Measurements from ENCODE around the gene RANBP9. TPM values are rescaled to one million over a fixed set of nuclear protein-coding genes. Genes with fewer than 3 reads are reported as not detected.

RANBP9 gene
- total and polyA plus RNA-seq, 2 experiments from 2014 or later: 12.1 to 31.8 TPM

DNA sequence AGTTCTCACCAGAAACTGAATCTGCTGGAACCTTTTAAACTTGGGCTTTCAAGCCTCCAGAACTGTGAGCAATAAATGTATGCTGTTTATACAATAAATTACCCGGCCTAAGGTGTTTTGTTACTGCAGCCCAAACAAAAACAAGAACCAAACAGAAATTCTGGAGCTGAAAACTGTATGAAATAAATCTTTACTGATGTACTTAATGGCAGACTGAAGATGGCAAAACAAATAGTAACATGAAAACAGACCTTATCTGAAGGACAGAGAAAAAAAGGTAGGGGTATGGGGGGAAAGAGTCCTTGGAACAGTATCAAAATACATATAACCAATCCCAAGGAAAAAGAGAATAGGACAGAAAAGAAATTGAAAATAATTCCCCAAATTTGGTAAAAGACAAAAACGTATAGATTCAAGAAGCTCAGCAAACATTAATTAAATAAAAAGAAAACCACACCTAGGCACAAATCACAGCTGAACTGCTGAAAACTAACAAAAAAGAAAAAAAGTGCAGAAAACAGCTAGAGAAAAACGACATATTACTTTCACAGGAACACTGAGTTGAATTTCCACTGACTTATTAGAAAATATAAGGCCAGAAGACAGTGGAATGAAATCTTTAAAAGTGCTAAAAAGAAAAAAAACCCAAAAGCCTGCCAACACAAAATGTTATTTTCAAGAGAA lies 48.8 kb downstream of the RANBP9 start:
- H3K79me2 ChIP-seq (replicated peaks; ENCODE audit: insufficient read depth): peaks cover 95% of the 10 kb centered on the region
- DNase-seq (ENCODE audit: low spot score): no peak
- no peaks in the 10 kb centered on the region for H3K36me3 ChIP-seq (ENCODE audit: insufficient read depth)
- Mint-ChIP-seq H3K4me3 (no peak overlapping the region), H3K36me3 (ENCODE audit: low read depth) (no peaks in the 10 kb centered on the region), H3K27me3 (ENCODE audit: insufficient read depth, low read depth, poor library complexity) (no peaks in the 10 kb centered on the region), H3K4me1 (peaks cover 33% of the 10 kb centered on the region), H3K9me3 (no peaks in the 10 kb centered on the region), H3K27ac (peak overlapping the region; percentile 88)
- no peak overlapping the region for H3K4me3 ChIP-seq
- H3K4me2 ChIP-seq: no peak overlapping the region; the same call in 1 of the 2 replicates
- H2AFZ ChIP-seq: no peak overlapping the region
- ATAC-seq: no peak
- TF ChIP-seq CREB1 (CRISPR knock-in tag; IDR thresholded peaks at IDR 0.05; ENCODE audit: low read depth) (no peak), ZNF331 (CRISPR knock-in tag; IDR thresholded peaks at IDR 0.05; ENCODE audit: low read depth) (no peak), STAT1 (IDR thresholded peaks at IDR 0.05; ENCODE audit: unreplicated experiment) (no peak), POLR2AphosphoS5 (IDR thresholded peaks at IDR 0.05; ENCODE audit: low read depth) (no peak), EZH2phosphoT487 (IDR thresholded peaks at IDR 0.05; ENCODE audit: unreplicated experiment) (no peak), NANOG (IDR thresholded peaks at IDR 0.05; ENCODE audit: borderline replicate concordance) (no peak), JUNB (IDR thresholded peaks at IDR 0.05; ENCODE audit: unreplicated experiment) (no peak), ZNF114 (CRISPR knock-in tag; IDR thresholded peaks at IDR 0.05) (no peak)
- TF ChIP-seq, protein P1, sequence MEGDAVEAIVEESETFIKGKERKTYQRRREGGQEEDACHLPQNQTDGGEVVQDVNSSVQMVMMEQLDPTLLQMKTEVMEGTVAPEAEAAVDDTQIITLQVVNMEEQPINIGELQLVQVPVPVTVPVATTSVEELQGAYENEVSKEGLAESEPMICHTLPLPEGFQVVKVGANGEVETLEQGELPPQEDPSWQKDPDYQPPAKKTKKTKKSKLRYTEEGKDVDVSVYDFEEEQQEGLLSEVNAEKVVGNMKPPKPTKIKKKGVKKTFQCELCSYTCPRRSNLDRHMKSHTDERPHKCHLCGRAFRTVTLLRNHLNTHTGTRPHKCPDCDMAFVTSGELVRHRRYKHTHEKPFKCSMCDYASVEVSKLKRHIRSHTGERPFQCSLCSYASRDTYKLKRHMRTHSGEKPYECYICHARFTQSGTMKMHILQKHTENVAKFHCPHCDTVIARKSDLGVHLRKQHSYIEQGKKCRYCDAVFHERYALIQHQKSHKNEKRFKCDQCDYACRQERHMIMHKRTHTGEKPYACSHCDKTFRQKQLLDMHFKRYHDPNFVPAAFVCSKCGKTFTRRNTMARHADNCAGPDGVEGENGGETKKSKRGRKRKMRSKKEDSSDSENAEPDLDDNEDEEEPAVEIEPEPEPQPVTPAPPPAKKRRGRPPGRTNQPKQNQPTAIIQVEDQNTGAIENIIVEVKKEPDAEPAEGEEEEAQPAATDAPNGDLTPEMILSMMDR (conservative IDR thresholded peaks at IDR 0.05; ENCODE audit: low read depth in 2 of 2): no peak
- TF ChIP-seq, protein P2, sequence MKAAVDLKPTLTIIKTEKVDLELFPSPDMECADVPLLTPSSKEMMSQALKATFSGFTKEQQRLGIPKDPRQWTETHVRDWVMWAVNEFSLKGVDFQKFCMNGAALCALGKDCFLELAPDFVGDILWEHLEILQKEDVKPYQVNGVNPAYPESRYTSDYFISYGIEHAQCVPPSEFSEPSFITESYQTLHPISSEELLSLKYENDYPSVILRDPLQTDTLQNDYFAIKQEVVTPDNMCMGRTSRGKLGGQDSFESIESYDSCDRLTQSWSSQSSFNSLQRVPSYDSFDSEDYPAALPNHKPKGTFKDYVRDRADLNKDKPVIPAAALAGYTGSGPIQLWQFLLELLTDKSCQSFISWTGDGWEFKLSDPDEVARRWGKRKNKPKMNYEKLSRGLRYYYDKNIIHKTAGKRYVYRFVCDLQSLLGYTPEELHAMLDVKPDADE (IDR thresholded peaks at IDR 0.05): no peak
- TF ChIP-seq, protein P3, sequence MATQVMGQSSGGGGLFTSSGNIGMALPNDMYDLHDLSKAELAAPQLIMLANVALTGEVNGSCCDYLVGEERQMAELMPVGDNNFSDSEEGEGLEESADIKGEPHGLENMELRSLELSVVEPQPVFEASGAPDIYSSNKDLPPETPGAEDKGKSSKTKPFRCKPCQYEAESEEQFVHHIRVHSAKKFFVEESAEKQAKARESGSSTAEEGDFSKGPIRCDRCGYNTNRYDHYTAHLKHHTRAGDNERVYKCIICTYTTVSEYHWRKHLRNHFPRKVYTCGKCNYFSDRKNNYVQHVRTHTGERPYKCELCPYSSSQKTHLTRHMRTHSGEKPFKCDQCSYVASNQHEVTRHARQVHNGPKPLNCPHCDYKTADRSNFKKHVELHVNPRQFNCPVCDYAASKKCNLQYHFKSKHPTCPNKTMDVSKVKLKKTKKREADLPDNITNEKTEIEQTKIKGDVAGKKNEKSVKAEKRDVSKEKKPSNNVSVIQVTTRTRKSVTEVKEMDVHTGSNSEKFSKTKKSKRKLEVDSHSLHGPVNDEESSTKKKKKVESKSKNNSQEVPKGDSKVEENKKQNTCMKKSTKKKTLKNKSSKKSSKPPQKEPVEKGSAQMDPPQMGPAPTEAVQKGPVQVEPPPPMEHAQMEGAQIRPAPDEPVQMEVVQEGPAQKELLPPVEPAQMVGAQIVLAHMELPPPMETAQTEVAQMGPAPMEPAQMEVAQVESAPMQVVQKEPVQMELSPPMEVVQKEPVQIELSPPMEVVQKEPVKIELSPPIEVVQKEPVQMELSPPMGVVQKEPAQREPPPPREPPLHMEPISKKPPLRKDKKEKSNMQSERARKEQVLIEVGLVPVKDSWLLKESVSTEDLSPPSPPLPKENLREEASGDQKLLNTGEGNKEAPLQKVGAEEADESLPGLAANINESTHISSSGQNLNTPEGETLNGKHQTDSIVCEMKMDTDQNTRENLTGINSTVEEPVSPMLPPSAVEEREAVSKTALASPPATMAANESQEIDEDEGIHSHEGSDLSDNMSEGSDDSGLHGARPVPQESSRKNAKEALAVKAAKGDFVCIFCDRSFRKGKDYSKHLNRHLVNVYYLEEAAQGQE (IDR thresholded peaks at IDR 0.05; ENCODE audit: unreplicated experiment): no peak
- TF ChIP-seq, protein P4, sequence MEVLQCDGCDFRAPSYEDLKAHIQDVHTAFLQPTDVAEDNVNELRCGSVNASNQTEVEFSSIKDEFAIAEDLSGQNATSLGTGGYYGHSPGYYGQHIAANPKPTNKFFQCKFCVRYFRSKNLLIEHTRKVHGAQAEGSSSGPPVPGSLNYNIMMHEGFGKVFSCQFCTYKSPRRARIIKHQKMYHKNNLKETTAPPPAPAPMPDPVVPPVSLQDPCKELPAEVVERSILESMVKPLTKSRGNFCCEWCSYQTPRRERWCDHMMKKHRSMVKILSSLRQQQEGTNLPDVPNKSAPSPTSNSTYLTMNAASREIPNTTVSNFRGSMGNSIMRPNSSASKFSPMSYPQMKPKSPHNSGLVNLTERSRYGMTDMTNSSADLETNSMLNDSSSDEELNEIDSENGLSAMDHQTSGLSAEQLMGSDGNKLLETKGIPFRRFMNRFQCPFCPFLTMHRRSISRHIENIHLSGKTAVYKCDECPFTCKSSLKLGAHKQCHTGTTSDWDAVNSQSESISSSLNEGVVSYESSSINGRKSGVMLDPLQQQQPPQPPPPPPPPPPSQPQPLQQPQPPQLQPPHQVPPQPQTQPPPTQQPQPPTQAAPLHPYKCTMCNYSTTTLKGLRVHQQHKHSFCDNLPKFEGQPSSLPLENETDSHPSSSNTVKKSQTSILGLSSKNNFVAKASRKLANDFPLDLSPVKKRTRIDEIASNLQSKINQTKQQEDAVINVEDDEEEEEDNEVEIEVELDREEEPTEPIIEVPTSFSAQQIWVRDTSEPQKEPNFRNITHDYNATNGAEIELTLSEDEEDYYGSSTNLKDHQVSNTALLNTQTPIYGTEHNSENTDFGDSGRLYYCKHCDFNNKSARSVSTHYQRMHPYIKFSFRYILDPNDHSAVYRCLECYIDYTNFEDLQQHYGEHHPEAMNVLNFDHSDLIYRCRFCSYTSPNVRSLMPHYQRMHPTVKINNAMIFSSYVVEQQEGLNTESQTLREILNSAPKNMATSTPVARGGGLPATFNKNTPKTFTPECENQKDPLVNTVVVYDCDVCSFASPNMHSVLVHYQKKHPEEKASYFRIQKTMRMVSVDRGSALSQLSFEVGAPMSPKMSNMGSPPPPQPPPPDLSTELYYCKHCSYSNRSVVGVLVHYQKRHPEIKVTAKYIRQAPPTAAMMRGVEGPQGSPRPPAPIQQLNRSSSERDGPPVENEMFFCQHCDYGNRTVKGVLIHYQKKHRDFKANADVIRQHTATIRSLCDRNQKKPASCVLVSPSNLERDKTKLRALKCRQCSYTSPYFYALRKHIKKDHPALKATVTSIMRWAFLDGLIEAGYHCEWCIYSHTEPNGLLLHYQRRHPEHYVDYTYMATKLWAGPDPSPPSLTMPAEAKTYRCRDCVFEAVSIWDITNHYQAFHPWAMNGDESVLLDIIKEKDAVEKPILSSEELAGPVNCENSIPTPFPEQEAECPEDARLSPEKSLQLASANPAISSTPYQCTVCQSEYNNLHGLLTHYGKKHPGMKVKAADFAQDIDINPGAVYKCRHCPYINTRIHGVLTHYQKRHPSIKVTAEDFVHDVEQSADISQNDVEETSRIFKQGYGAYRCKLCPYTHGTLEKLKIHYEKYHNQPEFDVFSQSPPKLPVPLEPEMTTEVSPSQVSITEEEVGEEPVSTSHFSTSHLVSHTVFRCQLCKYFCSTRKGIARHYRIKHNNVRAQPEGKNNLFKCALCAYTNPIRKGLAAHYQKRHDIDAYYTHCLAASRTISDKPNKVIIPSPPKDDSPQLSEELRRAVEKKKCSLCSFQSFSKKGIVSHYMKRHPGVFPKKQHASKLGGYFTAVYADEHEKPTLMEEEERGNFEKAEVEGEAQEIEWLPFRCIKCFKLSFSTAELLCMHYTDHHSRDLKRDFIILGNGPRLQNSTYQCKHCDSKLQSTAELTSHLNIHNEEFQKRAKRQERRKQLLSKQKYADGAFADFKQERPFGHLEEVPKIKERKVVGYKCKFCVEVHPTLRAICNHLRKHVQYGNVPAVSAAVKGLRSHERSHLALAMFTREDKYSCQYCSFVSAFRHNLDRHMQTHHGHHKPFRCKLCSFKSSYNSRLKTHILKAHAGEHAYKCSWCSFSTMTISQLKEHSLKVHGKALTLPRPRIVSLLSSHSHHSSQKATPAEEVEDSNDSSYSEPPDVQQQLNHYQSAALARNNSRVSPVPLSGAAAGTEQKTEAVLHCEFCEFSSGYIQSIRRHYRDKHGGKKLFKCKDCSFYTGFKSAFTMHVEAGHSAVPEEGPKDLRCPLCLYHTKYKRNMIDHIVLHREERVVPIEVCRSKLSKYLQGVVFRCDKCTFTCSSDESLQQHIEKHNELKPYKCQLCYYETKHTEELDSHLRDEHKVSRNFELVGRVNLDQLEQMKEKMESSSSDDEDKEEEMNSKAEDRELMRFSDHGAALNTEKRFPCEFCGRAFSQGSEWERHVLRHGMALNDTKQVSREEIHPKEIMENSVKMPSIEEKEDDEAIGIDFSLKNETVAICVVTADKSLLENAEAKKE (CRISPR knock-in tag; IDR thresholded peaks at IDR 0.05): no peak
- H3K27me3 ChIP-seq (ENCODE audit: insufficient read depth): no peaks in the 10 kb centered on the region
- H3K4me1 ChIP-seq (ENCODE audit: insufficient read depth): peaks cover 13% of the 10 kb centered on the region; the same call in 1 of the 2 replicates
- H4K20me1 ChIP-seq (replicated peaks; ENCODE audit: insufficient read depth): peaks cover 6% of the 10 kb centered on the region
- H3K9me2 ChIP-seq (ENCODE audit: insufficient read depth): no peaks in the 10 kb centered on the region
- no peaks in the 10 kb centered on the region for H3F3A ChIP-seq (replicated peaks; ENCODE audit: low read depth)
- peak overlapping the region; percentile 65; the same call in 1 of the 2 replicates for H3K27ac ChIP-seq (ENCODE audit: low read depth)
